Breast epithelium (tissue), 3 donors: Measurements from ENCODE around the gene CWC27.

Experiments
- POLR2A ChIP-seq: fragments of 450-650 bp; IDR thresholded peaks from one replicate; pipeline ENCODE4 v1.6.1; 2016; ENCODE audit warnings: antibody characterized with exemption, mild to moderate bottlenecking, moderate library complexity
- POLR2AphosphoS5 ChIP-seq, 3 donors: sonication (generic); formaldehyde crosslinking; IDR thresholded peaks; one replicate each; pipeline ENCODE4 v1.6.1; 2017; ENCODE audit warnings: antibody characterized with exemption in 3 of 3
- TF ChIP-seq, protein P1 (sequence below), 3 donors: fragments of 450-650 bp; IDR thresholded peaks; one replicate each; pipeline ENCODE4 v1.5.1; 2016 to 2017; ENCODE audit warnings: antibody characterized with exemption in 3 of 3, mild to moderate bottlenecking in 3 of 3, moderate library complexity in 3 of 3

GRCh38 chr5:64914396-64914795 is 145.7 kb downstream of the CWC27 start:
- TF ChIP-seq POLR2AphosphoS5 (IDR thresholded peaks at IDR 0.05), result no peak
- TF ChIP-seq, protein P1, sequence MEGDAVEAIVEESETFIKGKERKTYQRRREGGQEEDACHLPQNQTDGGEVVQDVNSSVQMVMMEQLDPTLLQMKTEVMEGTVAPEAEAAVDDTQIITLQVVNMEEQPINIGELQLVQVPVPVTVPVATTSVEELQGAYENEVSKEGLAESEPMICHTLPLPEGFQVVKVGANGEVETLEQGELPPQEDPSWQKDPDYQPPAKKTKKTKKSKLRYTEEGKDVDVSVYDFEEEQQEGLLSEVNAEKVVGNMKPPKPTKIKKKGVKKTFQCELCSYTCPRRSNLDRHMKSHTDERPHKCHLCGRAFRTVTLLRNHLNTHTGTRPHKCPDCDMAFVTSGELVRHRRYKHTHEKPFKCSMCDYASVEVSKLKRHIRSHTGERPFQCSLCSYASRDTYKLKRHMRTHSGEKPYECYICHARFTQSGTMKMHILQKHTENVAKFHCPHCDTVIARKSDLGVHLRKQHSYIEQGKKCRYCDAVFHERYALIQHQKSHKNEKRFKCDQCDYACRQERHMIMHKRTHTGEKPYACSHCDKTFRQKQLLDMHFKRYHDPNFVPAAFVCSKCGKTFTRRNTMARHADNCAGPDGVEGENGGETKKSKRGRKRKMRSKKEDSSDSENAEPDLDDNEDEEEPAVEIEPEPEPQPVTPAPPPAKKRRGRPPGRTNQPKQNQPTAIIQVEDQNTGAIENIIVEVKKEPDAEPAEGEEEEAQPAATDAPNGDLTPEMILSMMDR (IDR thresholded peaks at IDR 0.05), result no peak
- no peak for TF ChIP-seq POLR2A
